Activated CD8-positive, alpha-beta T cell treated with anti-CD3 and anti-CD28 coated beads for 36 hours (primary cell): Measurements from ENCODE around the gene USP16. TPM values are rescaled to one million over a fixed set of nuclear protein-coding genes. Genes with fewer than 3 reads are reported as not detected.

ENCODE experiments used
- ATAC-seq: fragments of 200-7000 bp; cut with Tn5 transposase; one replicate; pipeline ENCODE4 v1.10.0; 2021; ENCODE audit warnings: mild to moderate bottlenecking, moderate library complexity
- CTCF ChIA-PET: fragments of 350-600 bp; sonication (Branson Sonifier 250); formaldehyde crosslinking; loops from one replicate; lab custom pipeline; 2021; ENCODE audit warnings: antibody characterized with exemption; lab: Charles Lee
- POLR2A ChIA-PET: fragments of 350-600 bp; sonication (Branson Sonifier 250); formaldehyde crosslinking; loops from one replicate; lab custom pipeline; 2021; ENCODE audit warnings: antibody characterized with exemption; lab: Charles Lee
- DNase-seq: peaks from one replicate; pipeline ENCODE4 v3.0.0-alpha.2; 2020
- H3K27ac Mint-ChIP-seq: one replicate; pipeline ENCODE4 v1.8.0; 2021; ENCODE audit warnings: mild to moderate bottlenecking, mixed read lengths
- H3K27me3 Mint-ChIP-seq: one replicate; pipeline ENCODE4 v1.8.0; 2021; ENCODE audit warnings: mixed read lengths
- H3K36me3 Mint-ChIP-seq: one replicate; pipeline ENCODE4 v1.8.0; 2021; ENCODE audit warnings: low read depth, mixed read lengths
- H3K4me1 Mint-ChIP-seq: one replicate; pipeline ENCODE4 v1.8.0; 2021; ENCODE audit warnings: low read depth, mixed read lengths
- H3K4me3 Mint-ChIP-seq: one replicate; pipeline ENCODE4 v1.8.0; 2021; ENCODE audit warnings: mild to moderate bottlenecking, moderate library complexity, mixed read lengths
- H3K9me3 Mint-ChIP-seq: one replicate; pipeline ENCODE4 v1.8.0; 2021; ENCODE audit warnings: mixed read lengths
- intact Hi-C: fragments of 100-400 bp; cut with micrococcal nuclease; formaldehyde crosslinking; loops from one replicate; pipeline ENCODE4 v1.10.0; 2022
- total RNA-seq, 2 experiments: library from RNA; stranded (reverse); gene quantifications; one replicate each; pipeline ENCODE4 v1.2.3, GENCODE V29; 2021
- TF ChIP-seq, protein P1 (sequence below): fragments of 200-600 bp; IDR thresholded peaks from one replicate; pipeline ENCODE4 v1.8.0; 2022; ENCODE audit warnings: antibody characterized with exemption, mild to moderate bottlenecking

USP16 gene
- total RNA-seq, 2 experiments from 2014 or later = 39.9 TPM

DNA sequence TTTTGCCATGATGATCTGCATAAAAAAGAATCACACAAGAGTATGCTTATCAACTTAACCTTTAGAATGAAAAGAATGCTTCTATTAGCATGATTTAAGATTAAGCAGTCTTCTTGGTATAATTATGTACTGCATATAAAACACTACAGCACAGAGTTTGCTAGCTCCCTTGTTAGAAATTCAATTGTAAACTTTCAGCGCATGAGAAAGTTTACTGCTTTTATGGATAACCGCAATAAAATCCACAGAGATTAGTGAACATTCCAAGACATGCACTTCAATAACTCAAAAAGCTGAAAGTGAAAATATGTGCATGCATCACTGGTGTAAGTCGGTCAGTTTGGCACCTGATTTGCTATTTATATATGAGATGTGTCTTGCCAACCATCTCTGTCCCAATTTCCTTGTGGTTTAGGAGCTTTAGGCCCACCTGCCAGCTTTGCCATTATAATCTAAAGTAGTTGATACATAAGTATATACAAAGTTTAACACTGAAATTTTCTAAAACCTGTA lies 32.1 kb downstream of the USP16 start:
- H3K27me3 Mint-ChIP-seq = no peaks in the 10 kb centered on the region
- no peak for ATAC-seq
- no peak overlapping the region for H3K4me3 Mint-ChIP-seq
- POLR2A ChIA-PET = interaction anchor here (1.0 to 2.3 kb wide), 3 partner anchors 10 to 30 kb away, joined by 3 to 11 read pairs (median 7); partner anchors contain the start of gene CCT8
- peaks cover 50% of the 10 kb centered on the region for H3K36me3 Mint-ChIP-seq
- H3K27ac Mint-ChIP-seq = peak overlapping the region; percentile 59
- TF ChIP-seq, protein P1, sequence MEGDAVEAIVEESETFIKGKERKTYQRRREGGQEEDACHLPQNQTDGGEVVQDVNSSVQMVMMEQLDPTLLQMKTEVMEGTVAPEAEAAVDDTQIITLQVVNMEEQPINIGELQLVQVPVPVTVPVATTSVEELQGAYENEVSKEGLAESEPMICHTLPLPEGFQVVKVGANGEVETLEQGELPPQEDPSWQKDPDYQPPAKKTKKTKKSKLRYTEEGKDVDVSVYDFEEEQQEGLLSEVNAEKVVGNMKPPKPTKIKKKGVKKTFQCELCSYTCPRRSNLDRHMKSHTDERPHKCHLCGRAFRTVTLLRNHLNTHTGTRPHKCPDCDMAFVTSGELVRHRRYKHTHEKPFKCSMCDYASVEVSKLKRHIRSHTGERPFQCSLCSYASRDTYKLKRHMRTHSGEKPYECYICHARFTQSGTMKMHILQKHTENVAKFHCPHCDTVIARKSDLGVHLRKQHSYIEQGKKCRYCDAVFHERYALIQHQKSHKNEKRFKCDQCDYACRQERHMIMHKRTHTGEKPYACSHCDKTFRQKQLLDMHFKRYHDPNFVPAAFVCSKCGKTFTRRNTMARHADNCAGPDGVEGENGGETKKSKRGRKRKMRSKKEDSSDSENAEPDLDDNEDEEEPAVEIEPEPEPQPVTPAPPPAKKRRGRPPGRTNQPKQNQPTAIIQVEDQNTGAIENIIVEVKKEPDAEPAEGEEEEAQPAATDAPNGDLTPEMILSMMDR = no peak
- DNase-seq = no peak
- H3K9me3 Mint-ChIP-seq = no peaks in the 10 kb centered on the region
- CTCF ChIA-PET = interaction anchor here (0.6 to 1.2 kb wide), 2 partner anchors 18 to 79 kb away, joined by 3 read pairs; no protein-coding TSS in a partner anchor
- intact Hi-C loops = no loop called here
- H3K4me1 Mint-ChIP-seq = peaks cover 1% of the 10 kb centered on the region

GRCh38 chr21:29064850-29065481 lies 40.5 kb downstream of the USP16 start:
- no peaks in the 10 kb centered on the region for H3K9me3 Mint-ChIP-seq
- peaks cover 76% of the 10 kb centered on the region for H3K36me3 Mint-ChIP-seq
- H3K4me3 Mint-ChIP-seq = no peak overlapping the region
- ChIA-PET CTCF (interaction anchor here (0.7 kb wide), 1 partner anchor 9 kb away, joined by 3 read pairs; no protein-coding TSS in a partner anchor), POLR2A (interaction anchor here (0.9 to 1.4 kb wide), 3 partner anchors 9 to 12 kb away, joined by 4 to 5 read pairs (median 4); no protein-coding TSS in a partner anchor)
- no peaks in the 10 kb centered on the region for H3K27me3 Mint-ChIP-seq
- H3K27ac Mint-ChIP-seq = no peak overlapping the region
- H3K4me1 Mint-ChIP-seq = peaks cover 15% of the 10 kb centered on the region
- ATAC-seq = no peak
- no peak for DNase-seq
- intact Hi-C loops = no loop called here
- TF ChIP-seq, protein P1 = no peak

- ChIA-PET POLR2A (interaction anchor here (0.9 to 7.0 kb wide), 16 partner anchors 11 to 297 kb away, joined by 3 to 80 read pairs (median 8); partner anchors contain the start of genes BACH1, LTN1, RWDD2B and USP16), CTCF (interaction anchor here (1.6 kb wide), 1 partner anchor 11 kb away, joined by 5 read pairs; no protein-coding TSS in a partner anchor)
- Mint-ChIP-seq H3K9me3 (no peaks in the 10 kb centered on the region), H3K27me3 (no peaks in the 10 kb centered on the region), H3K4me1 (peaks cover 49% of the 10 kb centered on the region), H3K27ac (peak overlapping the region; percentile 99), H3K36me3 (peaks cover 36% of the 10 kb centered on the region), H3K4me3 (peak overlapping the region; percentile 100)
- no peak for ATAC-seq
- no peak for DNase-seq
- intact Hi-C loops = loop anchor here (2.0 kb wide), 2 partner anchors 48 to 80 kb away; partner anchors contain the start of genes LTN1 and USP16
- TF ChIP-seq, protein P1 = no peak
Observed at GRCh38 chr21:29072873-29073221, 48.4 kb downstream of the USP16 start.

DNA sequence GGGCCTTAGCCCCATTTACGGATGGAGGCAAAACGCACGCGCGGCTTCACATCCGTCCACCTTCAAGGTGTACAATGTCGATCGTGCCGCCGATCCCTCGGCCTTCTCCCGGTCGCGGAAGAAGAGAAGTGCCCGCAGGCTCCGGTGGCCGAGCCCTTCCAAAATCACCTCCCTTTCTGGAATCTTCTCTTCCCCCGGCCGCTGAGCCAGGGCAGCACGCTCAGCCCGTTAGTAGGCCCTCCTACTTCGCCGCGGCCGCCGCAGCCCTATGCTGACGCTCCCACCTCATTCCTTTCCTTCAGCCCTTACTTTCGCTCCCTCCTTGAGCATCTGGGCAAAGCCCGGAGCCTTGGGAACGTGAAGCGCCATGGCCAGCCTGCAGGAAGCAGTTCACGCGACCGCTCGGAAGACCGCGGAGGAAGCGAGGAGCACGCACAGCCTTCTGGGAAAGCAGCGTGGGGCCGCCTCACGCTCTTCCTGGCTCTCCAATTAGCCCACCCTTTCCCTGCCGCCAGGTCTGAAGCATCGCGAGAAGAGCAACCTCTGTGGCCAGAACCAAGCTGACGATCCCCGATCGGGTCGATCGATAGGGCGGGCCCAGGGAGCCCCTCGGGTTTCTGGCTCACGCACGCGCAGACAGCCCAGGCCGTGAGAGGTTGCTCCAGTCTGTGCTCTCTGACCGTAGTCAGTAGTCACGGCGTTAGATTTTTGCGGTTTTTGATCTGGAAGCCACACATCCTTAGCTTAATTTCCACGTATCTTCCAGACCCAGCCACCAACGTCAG lies 48.9 kb downstream of the USP16 start, which contains the start of gene CCT8:
Gene CCT8, minus strand, starts transcription at position 427 of the 785 bp plus-strand sequence. Its CDS starts 58 bp downstream, at position 369.
- CTCF ChIA-PET = interaction anchor here (1.0 to 1.6 kb wide), 3 partner anchors 8 to 226 kb away, joined by 3 to 5 read pairs (median 3); no protein-coding TSS in a partner anchor
- Mint-ChIP-seq H3K36me3 (peaks cover 33% of the 10 kb centered on the region), H3K4me1 (peaks cover 53% of the 10 kb centered on the region), H3K27me3 (no peaks in the 10 kb centered on the region), H3K27ac (peak within 1 kb of the TSS; percentile 99), H3K4me3 (peak within 1 kb of the TSS; percentile 100), H3K9me3 (no peaks in the 10 kb centered on the region)
- intact Hi-C loops = loop anchor here (2.0 kb wide), 2 partner anchors 49 to 81 kb away; partner anchors contain the start of genes LTN1 and USP16
- peak; percentile 99 for DNase-seq
- peak; percentile 92 for ATAC-seq
- POLR2A ChIA-PET = interaction anchor here (0.6 to 7.0 kb wide), 16 partner anchors 9 to 297 kb away, joined by 3 to 80 read pairs (median 8); partner anchors contain the start of genes BACH1, LTN1, RWDD2B and USP16
- TF ChIP-seq, protein P1 = no peak
